T-helper 9 cell (primary cell): Measurements from ENCODE around the gene CD83.

ENCODE experiments used
- DNase-seq: peaks from one replicate; pipeline ENCODE4 v3.0.0-alpha.2; 2020

The CD83 gene

DNA sequence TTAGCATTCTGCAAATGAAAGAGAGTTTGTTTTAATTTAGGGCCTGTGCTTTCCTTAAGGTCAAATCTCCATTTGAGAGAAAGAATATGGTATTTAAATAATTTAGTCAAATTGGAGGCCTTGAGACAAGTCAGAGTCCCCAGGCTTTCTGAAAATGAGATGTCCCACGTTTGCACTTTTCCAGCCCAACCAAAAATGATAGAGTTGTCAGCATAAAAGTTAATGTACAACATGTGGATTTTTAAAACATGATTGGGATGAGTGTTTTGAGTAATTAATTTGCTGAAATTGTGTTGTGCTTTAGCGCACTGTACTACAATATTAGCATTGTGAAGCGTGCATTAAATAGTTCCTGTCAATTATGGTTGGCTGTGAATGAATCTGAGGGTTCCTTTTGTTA is 10.0 kb downstream of the CD83 start:
- DNase-seq = no peak

- no peak for DNase-seq
These were observed 10.4 kb downstream of the CD83 start for GRCh38 chr6:14128012-14128411.

- DNase-seq = no peak
These were observed 11.2 kb downstream of the CD83 start for GRCh38 chr6:14128746-14129145.

DNA sequence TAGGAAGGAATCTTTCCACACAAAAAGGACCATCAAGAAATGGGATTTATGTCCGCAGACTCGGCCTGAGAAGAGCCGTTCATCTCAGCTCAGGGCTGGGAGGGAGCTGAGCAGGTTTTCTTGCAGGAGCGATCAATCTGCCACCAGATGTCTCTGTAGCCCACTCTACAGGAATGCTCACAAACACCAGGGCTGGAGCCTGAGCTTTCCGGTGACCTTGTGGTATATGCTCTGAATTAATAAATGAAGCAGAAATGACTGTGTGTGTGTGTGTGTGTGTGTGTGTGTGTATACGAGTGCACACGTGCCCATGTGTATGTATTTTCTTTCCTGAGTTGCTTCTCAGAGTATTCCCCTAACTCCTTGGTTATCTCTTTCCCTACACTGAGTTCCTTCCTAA is 12.0 kb downstream of the CD83 start:
- no peak for DNase-seq

DNA sequence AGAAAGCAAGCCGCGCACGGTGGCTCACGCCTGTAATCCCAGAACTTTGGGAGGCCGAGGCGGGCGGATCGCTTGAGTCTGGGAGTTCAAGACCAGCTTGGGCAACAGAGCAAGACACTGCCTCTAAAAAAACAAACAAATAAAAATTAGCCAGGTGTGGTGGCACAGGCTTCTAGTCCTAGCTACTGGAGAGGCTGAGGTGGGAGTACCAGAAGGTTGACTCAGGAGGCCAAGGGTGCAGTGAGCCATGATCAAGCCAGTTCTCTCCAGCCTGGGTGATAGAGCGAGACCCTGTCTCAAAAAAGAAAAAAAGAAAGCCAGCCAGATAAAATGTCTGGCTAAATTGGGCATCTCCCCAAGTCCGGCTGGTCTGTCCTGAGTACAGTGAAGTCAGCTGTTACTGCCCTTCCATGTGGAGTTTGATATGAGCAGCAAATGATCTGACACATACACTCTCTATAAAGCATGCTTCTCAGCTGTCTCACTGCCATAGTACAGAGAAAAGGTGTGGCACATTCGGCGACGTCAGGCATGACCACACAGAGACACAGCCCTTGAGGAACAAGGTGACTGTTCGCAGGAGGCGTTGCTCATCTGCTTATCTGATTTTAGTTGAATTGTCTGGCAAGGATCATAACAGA is 13.0 kb downstream of the CD83 start:
- no peak for DNase-seq

DNA sequence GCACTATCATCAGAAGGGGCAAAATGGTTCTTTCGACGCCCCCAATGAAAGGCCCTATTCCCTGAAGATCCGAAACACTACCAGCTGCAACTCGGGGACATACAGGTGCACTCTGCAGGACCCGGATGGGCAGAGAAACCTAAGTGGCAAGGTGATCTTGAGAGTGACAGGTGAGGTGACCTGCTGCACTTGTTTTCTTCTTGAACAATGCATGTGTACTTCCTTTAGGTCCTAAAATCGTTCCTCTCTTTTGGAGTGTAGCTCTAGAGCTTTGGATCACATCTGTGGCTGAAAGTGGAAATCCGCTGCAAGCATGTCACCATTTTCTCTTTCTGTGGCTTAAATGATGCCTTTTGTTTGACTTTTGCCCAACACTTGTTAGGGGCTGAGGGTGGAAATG is 14.0 kb downstream of the CD83 start:
- DNase-seq = no peak

- DNase-seq = no peak
These were observed 14.8 kb downstream of the CD83 start for GRCh38 chr6:14132244-14132920.

DNA sequence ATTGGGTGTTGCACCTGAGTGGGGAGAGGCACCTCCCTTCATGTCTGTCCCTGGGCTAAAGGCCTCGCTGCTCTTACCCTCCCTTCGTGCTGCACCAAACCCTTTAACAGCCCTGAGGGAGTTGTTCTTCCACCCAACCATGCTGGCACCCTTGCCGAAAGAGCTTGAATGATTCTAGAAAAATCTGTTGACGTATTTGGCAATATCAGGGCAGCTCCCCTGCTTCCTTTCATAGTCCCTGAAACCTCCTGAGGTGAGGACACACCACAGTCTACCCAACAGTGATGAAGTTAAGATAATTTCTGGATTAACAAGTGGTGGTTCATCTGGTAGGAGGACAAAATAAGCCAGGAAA is 15.3 kb downstream of the CD83 start:
- no peak for DNase-seq

- no peak for DNase-seq
These were observed 16.8 kb downstream of the CD83 start for GRCh38 chr6:14134211-14134910.

DNA sequence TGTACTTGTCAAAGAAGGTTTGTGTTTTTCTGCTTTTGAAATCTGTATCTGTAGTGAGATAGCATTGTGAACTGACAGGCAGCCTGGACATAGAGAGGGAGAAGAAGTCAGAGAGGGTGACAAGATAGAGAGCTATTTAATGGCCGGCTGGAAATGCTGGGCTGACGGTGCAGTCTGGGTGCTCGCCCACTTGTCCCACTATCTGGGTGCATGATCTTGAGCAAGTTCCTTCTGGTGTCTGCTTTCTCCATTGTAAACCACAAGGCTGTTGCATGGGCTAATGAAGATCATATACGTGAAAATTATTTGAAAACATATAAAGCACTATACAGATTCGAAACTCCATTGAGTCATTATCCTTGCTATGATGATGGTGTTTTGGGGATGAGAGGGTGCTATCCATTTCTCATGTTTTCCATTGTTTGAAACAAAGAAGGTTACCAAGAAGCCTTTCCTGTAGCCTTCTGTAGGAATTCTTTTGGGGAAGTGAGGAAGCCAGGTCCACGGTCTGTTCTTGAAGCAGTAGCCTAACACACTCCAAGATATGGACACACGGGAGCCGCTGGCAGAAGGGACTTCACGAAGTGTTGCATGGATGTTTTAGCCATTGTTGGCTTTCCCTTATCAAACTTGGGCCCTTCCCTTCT is 18.4 kb downstream of the CD83 start:
- no peak for DNase-seq

- no peak for DNase-seq
These were observed 21.2 kb downstream of the CD83 start for GRCh38 chr6:14138701-14139215.

DNA sequence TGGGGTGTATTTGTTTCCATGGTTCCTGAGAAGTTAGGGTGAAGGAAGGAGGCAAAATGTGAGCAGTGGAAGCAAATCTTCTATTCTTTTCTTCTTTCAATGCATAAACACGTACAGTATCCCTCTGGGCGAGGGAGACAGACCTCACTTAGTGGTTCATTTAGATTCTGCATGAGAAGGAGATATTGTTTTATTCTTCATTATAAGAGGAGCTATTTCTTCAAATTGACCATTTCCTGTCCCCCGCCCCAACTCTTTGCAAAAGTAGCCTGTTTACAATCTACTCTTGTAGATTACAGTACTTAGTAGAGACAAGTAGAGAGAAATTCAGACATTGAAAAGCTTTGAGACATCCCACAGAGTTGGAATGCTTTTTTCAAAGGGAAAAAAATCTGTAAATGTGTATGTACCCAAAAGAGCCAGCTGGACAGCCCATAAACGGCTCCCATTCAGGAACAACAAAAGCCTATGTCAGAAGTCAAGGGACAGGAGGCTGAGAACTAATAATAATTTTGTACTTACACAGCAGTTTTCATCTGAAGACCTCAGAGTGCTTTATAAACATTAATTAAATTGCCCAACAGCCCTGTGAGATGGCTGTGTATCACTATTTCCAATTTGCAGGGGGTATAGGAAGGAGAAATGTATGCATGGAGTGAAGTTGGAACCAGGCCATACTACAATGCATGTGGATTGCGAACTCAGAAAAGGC is 23.9 kb downstream of the CD83 start:
- no peak for DNase-seq

- no peak for DNase-seq
These were observed 24.5 kb downstream of the CD83 start for GRCh38 chr6:14142063-14142450.

DNA sequence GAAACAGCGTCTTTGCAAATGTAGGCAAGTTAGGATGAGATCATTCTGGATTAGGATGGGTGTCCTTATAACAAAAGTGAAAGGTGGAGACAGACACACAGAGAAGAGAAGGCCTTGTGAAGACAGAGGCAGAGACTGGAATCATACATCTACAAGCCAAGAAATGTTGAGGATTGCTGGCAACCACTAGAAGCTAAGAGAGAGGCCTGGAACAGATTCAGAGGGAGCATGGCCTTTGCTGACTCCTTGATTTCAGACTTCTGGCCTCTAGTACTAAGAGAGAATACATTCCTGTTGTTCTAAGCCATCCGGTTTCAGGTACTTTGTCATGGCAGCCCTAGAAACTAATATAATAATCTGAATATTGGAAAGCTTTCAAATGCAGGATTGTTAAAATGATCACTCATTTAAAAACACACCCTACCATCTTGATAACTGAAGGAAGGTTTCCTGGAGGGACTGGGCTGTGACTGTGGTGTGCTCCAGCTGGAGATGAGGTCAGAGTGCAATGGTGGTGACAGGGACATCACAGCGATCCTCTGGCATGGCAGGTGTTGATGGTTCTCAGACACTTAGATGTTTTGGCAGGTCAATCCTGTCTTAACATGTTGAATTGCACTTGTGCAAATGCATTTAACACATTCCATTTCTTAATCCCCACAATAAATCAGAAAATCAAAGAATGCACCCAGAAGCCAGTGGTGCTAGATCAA is 25.1 kb downstream of the CD83 start:
- no peak for DNase-seq

DNA sequence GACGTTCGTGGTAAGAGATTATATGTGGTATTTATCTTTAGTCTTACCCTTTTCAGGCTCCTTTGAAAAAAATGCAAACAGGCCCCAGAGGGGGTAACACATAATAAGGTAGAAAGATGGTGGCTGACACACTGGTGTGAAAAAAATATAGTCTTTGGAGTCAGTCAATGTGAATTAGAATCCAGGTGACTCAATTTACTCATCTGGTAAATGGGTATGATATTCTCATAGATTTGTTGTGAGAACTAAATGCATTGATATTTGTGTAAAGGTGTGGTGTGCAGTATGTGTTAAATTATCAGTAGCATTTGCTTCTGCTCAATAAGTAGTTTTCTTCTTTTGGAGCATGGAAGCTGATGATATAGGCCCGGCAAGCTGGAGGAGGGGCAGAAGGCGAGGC is 25.7 kb downstream of the CD83 start:
- DNase-seq = no peak

DNA sequence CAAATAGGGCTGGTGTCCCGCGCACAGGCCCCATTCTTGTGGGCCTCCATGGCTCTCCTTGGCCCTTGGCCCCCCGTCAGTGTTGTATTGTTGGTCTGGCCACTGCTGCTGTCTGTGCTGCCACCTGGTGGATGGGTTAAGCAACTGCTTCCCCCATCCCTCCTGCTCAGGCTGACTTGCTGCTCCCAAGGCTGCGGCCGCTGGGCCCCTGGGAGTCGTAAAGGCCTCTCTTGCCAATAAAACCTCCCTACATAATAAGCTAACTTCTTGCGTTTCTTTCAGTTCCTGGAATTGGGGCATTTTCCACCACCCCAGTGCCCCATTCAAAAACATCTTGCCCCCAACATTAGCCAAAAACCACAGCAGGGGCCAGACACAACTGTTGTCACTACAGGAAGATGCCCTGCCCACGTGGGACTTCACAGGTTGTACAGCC is 27.1 kb downstream of the CD83 start:
- DNase-seq = peak; percentile 74

DNA sequence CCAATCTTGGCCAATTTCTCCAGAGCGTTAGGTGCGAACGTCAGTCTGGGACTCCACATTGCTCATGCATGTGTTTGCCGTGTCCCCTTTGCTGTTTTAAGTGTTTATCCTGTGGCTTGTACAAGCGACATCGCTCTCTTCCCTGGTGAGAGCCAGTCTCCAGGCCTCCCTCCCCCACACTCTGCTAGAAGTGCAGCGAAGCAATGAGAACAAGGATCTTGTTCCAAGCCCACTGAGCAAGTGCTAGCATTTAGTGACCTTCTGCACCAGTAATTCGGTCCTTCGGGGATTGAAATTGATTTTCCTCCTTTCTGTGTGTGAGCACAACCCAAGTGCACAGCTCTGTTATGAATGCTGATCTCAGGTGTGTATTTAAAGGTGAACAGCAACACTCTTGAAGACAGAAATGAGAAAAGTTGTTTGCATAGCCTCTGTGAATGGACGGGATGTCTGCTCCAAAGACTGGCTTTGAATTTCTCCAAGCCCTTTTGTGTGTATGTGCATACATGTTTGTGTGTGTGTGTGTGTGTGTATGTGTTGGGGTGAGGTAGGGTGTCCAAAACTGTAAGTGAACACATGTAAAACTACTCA is 29.0 kb downstream of the CD83 start:
- DNase-seq = no peak

DNA sequence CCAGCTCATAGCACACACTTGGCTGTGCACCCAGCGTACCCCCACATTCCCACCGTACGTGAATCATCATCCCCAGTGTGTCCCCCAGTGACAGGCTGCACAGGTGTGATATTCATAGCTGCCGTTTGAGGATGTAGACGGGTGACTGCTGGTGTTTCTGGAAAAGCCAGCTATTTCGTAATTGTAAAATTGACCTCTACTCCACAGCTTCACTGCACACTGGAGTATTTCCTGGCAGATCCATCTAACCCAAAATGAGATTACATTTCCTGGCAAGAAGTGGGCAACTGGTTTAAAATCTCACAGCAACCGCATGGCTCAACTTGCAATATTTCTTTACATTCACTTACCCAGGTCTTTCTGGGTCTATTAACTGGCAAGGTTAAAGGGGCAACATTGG is 30.3 kb downstream of the CD83 start:
- DNase-seq = no peak

- no peak for DNase-seq
These were observed 30.9 kb downstream of the CD83 start for GRCh38 chr6:14148471-14148870.

- DNase-seq = no peak
These were observed 31.6 kb downstream of the CD83 start for GRCh38 chr6:14149053-14149738.

DNA sequence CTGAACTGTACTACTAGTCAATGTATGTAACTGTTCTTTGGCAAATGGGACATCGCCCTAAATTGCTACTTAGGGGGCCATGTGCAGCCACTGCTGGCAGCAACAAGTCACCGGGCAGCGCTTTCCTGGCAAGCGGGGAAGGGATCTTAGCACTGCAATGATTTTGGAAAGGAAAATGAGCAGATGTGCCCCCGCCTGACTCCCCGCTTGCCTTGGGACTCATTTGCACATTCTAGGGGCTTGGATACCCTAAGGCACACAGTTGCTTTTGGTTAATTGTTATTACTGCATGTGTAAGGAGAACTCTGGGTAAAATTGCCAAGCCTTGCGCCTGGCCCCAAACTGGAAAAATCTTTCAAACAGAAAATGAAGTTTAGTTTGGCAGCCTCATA is 32.2 kb downstream of the CD83 start:
- no peak for DNase-seq
